Keratinocyte (primary cell): Measurements from ENCODE around the gene PTPRT.

Experiments
- EZH2 ChIP-seq: IDR thresholded peaks from one replicate; pipeline ENCODE4 v1.6.1; 2012; ENCODE audit warnings: inconsistent platforms, mild to moderate bottlenecking, low read length, moderate library complexity
- TF ChIP-seq, protein P1 (sequence below), 3 experiments: IDR thresholded peaks in 1 of 3; conservative IDR thresholded peaks in 1 of 3; optimal IDR thresholded peaks in 1 of 3; 2 replicates in 2 of 3; 3 replicates in 1 of 3; pipeline versions ENCODE3 to v1.5.1; 2011; ENCODE audit warnings: low read length in 3 of 3, mild to moderate bottlenecking in 3 of 3, moderate library complexity in 2 of 3, control low read depth in 1 of 3, inconsistent platforms in 1 of 3; ENCODE audit not compliant: insufficient read depth in 2 of 3; ENCODE audit errors: extremely low read depth in 1 of 3

DNA sequence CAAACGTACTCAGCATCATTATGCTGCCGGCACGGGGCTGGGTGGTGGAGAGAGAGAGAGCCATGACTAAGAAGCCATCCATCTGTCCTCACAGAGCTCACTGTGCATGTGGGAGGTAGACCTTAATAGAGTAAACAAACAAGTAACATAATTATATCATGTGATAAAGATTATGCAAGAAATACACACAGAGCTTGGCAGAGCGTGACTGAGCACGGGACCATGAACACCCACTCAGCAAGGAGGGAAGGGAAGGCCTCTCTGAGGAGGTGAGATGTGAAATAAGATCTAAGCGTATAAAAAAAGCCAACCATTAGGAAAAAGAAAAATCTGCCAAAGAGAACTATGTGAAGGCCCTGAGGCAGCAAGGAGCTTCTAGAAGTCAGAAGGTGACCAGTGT is 207.5 kb downstream of the PTPRT start:
- TF ChIP-seq, protein P1, sequence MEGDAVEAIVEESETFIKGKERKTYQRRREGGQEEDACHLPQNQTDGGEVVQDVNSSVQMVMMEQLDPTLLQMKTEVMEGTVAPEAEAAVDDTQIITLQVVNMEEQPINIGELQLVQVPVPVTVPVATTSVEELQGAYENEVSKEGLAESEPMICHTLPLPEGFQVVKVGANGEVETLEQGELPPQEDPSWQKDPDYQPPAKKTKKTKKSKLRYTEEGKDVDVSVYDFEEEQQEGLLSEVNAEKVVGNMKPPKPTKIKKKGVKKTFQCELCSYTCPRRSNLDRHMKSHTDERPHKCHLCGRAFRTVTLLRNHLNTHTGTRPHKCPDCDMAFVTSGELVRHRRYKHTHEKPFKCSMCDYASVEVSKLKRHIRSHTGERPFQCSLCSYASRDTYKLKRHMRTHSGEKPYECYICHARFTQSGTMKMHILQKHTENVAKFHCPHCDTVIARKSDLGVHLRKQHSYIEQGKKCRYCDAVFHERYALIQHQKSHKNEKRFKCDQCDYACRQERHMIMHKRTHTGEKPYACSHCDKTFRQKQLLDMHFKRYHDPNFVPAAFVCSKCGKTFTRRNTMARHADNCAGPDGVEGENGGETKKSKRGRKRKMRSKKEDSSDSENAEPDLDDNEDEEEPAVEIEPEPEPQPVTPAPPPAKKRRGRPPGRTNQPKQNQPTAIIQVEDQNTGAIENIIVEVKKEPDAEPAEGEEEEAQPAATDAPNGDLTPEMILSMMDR (optimal IDR thresholded peaks at IDR 0.05 in 1 of 3, IDR thresholded peaks at IDR 0.05 in 1 of 3, conservative IDR thresholded peaks at IDR 0.05 in 1 of 3; ENCODE audit: extremely low read depth in 1 of 3, insufficient read depth in 2 of 3, low read length in 3 of 3), result no peak
- TF ChIP-seq EZH2, result no peak
